ENCODE measurements around the gene DIP2B. TPM values are rescaled to one million over a fixed set of nuclear protein-coding genes. Genes with fewer than 3 reads are reported as not detected.

Gene DIP2B
- total RNA-seq, 4 donors from 2014 or later = 27.9 to 31.8 (median 29.8) TPM

GRCh38 chr12:50600364-50600763, 95.6 kb downstream of the DIP2B start:
- no peak for TF ChIP-seq CTCF (IDR thresholded peaks at IDR 0.05; ENCODE audit: low read depth)

- TF ChIP-seq CTCF (IDR thresholded peaks at IDR 0.05; ENCODE audit: low read depth) = no peak
These were observed 99.2 kb downstream of the DIP2B start for GRCh38 chr12:50603817-50604639.

- no peak for TF ChIP-seq CTCF (IDR thresholded peaks at IDR 0.05; ENCODE audit: low read depth)
These were observed 99.8 kb downstream of the DIP2B start for GRCh38 chr12:50604640-50604920.

GRCh38 chr12:50606675-50607375, 102.0 kb downstream of the DIP2B start:
- no peak for TF ChIP-seq CTCF (IDR thresholded peaks at IDR 0.05; ENCODE audit: low read depth)

GRCh38 chr12:50609292-50609874, 104.6 kb downstream of the DIP2B start:
- TF ChIP-seq CTCF (IDR thresholded peaks at IDR 0.05; ENCODE audit: low read depth) = no peak

GRCh38 chr12:50610171-50610570, 105.4 kb downstream of the DIP2B start:
- no peak for TF ChIP-seq CTCF (IDR thresholded peaks at IDR 0.05; ENCODE audit: low read depth)

- TF ChIP-seq CTCF (IDR thresholded peaks at IDR 0.05; ENCODE audit: low read depth) = no peak
These were observed 106.4 kb downstream of the DIP2B start for GRCh38 chr12:50611021-50611744.

Data from subcutaneous adipose tissue (tissue), 4 donors.